GM18517 (cell line): ENCODE data around the gene CSNK1G2.

Experiments
- ATAC-seq: cut with Tn5 transposase; IDR thresholded peaks from one replicate; pipeline ENCODE4 v1.9.1; 2021; ENCODE audit warnings: mild to moderate bottlenecking, moderate library complexity; ENCODE audit not compliant: unreplicated experiment

CSNK1G2 gene

DNA sequence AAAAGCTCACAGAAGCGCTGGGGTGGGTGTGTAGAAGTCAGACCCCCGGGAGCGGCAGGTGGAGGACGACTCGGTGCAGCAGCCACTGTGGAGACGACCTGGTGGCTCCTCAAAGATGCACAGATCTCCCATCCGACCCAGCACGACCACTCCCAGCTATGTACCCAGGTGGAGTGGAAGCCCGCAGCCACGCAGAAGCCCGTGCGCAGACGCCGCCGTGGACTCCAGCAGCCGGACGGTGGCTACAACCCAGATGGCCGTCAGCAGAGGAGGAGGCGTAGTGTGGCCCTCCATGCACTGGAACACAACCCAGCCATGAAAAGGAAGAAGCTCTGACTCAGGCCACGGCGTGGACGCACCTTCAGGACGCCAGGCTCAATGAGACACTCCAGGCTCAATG, 21.7 kb downstream of the CSNK1G2 start:
- ATAC-seq = no peak

GRCh38 chr19:1967087-1967608, 26.2 kb downstream of the CSNK1G2 start:
- ATAC-seq = no peak

DNA sequence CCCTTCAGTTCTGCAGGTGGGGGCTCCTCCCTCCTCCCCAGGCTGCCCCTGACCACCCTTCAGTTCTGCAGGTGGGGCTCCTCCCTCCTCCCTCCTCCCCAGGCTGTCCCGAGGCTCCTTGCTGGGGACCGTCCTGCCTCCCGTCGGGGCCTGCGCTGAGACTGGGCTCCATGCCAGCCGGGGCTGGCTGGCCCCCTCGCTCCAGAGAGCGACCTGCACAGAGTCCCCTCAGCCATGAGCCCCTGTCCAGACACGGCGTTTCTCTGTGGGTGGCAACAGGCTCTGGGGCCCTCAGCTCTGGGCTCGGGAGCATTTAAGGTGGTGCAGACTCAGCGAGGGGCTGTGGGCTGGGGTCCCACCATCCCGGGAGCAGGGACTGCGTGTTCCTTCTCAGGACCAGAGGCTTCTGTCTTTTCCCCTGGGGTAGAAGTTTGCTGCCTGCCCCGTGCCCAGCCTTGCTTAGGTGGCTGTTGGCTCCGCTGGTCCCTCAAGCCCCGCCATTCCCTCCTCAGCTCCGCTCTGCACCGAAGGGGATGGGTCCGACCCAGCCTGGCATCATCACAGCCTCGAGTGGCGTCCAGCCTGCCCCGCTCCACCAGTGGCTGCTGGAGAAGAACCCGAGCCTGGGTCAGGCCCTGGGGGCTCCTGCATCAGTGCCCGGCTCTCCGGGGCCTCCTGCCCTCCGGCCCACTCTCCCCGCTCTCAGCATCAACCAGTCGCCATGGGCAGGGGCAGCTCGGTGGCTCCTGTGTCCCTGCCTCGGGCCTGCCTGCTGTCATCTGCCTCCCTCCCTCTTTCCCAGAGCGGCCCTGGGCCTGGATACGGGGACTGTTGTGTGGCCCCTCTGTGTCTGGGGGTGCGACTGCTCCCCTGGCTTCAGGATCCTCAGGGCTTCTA, 27.6 kb downstream of the CSNK1G2 start:
- no peak for ATAC-seq

DNA sequence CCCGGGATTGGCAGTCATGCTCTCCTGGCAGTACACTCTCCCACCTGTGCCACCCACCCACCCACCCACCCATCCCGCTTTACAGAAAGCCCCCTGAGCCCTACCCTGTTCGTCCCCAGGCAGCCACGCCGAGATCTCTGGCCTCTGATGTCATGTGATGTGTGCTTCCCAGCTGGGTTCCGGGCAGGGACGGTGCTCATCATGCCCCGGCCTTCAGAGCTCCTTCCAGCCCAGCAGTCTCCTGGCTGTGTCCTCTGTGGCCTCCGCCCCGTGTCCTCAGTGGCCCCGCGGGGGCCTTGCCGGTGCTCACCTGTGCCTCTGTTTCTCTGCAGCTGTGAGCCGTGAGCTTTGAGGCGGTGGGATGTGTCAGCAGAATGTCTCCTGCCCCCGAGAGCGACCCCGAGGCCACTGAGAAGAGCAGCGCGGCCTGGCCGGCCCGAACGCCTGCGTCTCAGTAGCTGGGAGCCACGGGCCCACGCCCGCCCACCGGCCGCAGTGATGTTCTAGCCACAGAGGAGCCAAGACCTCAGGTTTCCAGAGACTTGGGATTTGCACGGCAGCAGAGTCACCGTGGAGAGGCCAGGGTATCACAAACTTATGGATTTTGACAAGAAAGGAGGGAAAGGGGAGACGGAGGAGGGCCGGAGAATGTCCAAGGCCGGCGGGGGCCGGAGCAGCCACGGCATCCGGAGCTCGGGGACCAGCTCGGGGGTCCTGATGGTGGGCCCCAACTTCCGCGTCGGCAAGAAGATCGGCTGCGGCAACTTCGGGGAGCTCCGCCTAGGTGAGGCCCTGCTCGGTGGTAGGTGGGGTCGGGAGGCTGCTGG, 28.4 kb downstream of the CSNK1G2 start:
- ATAC-seq = no peak

DNA sequence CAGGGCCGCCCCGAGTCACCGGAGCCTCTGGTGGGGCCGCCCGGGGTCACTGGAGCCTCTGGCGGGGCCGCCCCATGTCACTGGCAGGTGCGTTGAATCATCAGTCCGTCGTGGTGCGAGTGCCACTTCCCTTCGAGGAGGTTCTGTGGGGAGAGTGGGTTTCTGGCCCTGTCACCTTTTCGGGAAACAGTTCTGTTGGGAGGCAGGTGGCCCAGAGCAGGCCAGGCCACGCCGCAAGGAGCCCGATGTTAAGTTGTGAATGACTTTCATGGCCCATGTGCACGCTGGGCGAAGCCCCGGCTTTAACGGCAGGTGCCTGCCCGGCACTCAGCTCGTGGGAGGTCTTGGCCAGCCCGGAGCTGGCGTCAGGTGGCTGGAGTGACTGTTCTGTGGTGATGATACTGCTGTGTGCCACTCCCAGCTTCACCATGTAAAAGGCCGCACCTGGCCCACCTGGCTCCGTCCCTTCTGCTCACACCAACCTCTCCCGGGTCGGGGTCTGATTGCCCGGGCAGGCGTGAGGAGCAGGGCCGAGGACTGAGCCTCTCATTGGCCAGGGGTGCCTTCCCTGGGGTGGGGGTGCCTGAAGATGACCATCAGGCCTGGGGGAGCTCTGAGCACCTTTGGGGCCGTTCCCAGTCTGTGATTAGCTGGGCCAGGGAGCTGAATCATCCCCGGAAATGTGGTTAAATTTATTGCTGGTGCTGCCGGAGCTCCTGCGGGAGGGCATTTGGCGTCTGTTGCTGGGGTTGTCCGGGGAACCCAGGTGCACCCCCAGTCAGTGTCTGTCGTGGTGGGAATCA, 29.2 kb downstream of the CSNK1G2 start:
- ATAC-seq = no peak

DNA sequence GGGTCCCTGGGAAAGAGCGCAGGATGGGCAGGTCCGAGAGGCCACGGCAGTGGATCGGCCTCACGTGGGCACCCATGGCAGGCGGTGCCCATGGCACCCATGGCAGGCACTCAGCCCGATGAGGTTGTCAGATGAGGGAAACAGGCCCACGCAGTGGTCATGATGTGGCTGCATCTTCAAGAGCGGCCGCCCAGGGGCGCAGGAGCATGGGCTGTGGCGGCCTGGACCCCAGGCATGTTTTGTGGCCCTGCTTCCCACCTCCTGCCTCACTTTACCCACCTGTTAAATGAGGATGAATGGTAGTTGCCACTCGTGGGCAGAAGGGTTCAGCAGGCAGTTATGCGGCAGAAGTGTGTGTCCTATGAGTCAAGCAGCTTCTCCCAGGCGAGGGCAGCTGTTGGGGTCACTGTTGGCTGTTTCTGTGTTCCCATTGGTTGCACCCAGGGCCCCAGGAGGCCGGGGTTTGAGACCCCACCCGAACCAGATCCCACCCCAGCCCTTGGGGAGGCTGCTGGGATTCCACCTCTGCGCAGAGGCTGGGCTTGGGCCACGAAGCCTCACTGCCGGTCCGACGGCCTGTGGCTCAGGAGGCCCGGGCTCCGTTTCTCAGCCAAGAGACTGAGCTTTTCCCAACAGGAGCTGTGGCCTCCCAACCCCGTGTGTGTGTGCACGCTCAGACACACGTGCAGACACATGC, 30.0 kb downstream of the CSNK1G2 start:
- ATAC-seq = no peak

DNA sequence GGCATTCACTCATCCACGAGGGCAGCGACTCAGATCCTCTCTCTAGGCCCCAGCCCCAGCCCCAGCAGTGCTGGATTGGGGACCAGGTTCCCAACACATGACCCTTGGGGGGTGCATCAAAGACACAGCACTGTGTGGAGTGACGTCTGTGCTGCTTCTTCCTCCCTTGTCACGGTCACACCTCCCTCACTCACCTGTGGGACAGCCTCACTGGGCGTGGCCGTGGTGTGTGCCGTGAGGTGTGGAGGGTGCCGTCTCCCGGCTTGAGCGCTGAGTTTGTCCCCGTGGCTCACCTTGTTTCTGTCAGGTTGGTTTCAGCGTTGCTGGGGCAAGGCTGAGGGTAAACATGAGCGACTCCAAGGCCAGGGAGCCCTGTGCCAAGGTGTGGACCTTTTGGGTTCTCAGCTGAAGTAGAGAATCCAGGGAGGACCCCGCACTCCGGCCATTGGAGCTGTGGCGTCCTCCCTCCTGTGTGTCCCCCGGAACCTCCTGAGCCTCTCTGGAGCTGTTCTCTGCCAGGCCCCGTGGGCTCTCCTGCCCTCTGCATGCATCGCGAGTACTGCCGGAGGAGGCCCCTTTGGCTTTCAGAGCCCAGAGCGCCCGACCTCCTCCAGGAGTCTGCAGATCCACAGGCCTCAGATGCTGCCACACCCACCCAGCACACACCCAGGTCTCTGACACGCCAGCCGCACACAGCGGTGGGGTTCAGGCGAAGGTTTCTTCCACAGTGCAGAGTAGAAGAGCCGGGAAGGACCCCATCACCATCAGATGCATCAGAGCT, 33.6 kb downstream of the CSNK1G2 start:
- no peak for ATAC-seq

DNA sequence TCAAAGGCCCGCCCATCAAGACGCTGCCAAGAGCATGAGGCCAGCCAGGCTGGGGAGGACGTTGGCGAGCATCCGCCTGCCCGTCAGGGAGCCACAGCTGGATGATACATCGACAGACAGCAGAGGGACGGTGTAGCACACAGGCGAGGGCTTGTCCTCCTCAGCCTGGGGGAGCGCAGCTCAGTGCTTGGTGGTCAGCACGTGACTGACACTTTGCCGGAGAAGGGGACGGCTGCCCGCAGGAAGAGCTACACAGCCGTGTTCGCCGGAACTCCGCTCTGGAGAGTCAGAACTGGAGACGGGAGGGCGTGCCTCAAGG, 34.1 kb downstream of the CSNK1G2 start:
- no peak for ATAC-seq

GRCh38 chr19:1977120-1977519, 36.1 kb downstream of the CSNK1G2 start:
- no peak for ATAC-seq

DNA sequence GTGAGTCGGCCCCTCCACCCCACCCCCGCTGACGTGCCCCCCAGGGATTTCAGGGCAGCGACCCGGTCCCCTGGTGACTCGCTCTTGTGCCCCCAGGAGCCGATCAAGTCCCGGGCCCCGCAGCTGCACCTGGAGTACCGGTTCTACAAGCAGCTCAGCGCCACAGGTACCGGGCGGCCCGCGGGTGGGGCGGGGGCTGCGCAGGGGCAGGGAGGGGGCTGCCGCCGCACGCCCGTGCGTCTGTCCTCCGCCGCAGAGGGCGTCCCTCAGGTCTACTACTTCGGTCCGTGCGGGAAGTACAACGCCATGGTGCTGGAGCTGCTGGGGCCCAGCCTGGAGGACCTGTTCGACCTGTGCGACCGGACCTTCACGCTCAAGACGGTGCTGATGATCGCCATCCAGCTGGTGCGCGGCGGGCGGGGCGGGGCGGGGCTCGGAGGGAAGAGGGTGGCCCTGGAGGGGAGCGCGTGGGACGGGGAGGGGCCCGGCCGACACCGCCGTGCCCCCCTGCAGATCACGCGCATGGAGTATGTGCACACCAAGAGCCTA, 37.4 kb downstream of the CSNK1G2 start:
- no peak for ATAC-seq

- no peak for ATAC-seq
Measured at GRCh38 chr19:1979017-1979416, 38.0 kb downstream of the CSNK1G2 start.

GRCh38 chr19:1979642-1980041, 38.7 kb downstream of the CSNK1G2 start:
- no peak for ATAC-seq

GRCh38 chr19:1980091-1980808, 39.3 kb downstream of the CSNK1G2 start:
- ATAC-seq = no peak

GRCh38 chr19:1980809-1981181, 39.8 kb downstream of the CSNK1G2 start:
- no peak for ATAC-seq

DNA sequence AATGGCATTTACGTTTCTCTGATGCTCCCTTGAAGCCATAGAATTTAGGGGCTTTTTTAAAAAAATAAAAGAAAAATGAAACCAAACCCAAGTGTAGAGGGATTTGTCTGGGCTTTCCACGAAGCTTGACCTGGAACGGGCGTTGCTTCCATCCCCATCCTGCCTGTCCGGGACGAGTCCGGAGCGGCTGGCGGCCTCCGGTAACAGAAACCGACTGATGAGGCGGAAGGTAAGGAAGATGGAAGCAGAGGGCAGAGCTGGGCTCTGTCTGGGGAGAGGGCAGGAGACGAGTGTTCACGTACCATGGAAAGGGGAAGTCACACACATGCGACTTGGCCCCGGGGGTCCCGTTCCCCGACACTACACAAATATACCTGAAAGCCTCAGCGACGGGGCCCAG, 40.3 kb downstream of the CSNK1G2 start:
- ATAC-seq = no peak

DNA sequence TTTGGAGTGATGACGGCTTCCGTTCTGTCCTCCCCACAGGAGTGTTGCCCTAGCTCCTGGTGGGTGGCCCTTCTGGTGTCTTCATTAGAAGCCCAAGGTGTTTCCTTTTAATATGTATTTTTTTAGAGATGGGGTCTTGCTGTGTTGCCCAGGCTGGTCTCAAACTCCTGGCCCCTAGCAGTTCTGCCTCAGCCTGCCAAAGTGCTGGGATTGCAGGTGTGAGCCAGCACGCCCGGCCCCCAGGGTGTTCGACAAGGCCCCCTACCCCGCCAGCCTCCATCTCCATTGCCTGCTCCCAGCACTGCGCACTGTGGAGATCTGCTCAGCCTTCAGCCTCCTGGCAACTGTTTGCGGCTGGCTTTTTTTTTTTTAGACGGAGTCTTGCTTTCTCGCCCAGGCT, 43.4 kb downstream of the CSNK1G2 start:
- ATAC-seq = no peak

GRCh38 chr19:1985588-1986356, 44.8 kb downstream of the CSNK1G2 start:
- no peak for ATAC-seq
